HG03439 (cell line): ENCODE data around the gene TMEFF2.

Source experiments
- ATAC-seq: cut with Tn5 transposase; IDR thresholded peaks from one replicate; pipeline ENCODE4 v1.9.1; 2021; ENCODE audit warnings: mild to moderate bottlenecking, moderate library complexity; ENCODE audit not compliant: unreplicated experiment

The TMEFF2 gene

DNA sequence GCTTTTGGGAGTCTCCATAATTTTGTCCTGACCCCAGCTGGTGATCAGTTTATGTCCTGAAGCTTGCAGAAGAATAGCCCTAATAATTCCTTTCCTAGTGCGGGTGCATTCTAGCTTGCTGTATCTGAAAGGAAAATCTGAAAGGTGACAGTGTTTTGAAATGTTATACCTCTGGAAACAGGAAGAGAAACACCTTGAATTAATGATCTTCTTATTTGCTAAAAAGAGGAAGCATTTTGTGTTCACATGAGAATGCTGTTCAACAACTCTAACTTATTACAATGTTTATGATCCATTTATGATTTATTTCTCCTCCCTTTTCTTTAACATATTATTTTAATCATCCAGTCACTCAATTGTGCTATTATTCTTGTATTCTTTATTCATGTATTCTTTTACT lies 280.9 kb downstream of the TMEFF2 start:
- ATAC-seq: no peak

DNA sequence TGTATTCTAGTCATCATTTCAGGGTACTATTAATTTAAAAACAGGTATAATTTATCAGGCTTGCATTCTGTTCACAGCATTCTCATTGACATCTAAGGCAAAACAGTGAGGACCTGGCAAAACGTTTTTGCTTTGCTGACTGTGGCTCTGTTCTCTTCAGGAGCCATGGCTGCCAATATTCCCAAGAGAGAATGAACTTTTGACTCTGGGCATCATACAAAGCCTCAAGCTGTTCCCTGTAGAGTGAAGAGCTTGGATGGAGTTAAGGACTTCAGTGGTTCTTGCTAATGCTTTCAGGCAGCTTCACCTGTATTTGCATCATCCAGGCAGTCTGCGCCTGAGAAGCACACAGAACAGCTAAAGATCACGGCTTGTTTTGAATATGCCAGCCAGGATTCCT lies 282.0 kb downstream of the TMEFF2 start:
- ATAC-seq: no peak

DNA sequence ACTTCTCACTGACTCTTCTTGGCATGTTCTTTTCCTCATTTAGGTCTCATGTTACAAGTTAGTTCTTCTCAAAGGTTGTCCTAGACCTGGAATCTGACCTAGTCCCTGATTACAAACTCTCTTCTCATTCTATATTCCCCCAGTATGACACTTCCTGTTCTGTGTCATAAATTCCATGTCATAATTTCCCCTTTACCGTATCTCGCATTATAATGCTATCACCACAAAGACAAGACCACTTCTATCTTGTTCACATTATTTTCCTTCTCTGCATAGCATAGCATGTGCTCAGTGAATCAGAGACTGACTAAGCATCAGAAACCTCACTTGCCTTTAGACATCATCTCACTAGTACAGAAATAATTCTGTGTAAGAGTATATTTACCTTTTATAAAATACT lies 284.2 kb downstream of the TMEFF2 start:
- ATAC-seq: no peak

DNA sequence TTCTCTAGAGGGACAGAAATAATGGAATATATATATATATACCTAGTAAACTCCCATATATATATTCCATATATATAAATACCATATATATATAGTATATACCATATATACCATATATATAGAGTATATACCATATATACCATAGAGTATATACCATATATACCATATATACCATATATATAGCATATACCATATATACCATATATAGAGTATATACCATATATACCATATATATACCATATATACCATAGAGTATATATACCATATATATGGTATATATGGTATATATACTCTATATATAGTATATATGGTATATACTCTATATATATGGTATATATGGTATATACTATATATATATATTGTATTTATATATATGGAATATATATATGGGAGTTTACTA lies 285.9 kb downstream of the TMEFF2 start:
- ATAC-seq: no peak

DNA sequence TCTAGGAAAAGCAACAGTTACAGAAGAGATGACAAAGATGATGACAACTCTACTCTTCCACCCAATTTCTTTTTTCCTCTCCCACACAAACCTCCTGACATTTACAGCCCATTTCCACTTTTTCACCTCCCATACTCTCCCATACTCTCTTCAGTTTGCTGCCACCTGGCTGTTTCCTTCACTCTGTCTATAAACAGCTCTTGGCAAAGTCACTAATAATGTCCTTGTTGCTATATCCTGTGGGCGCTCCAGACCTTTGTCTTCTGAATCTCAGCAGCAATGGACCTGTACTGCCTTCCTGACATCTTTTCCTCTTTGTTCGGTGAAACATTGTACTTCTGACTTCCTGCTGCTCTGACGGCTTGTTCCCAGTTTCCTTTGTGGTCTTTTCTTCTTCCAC lies 287.2 kb downstream of the TMEFF2 start:
- ATAC-seq: no peak

DNA sequence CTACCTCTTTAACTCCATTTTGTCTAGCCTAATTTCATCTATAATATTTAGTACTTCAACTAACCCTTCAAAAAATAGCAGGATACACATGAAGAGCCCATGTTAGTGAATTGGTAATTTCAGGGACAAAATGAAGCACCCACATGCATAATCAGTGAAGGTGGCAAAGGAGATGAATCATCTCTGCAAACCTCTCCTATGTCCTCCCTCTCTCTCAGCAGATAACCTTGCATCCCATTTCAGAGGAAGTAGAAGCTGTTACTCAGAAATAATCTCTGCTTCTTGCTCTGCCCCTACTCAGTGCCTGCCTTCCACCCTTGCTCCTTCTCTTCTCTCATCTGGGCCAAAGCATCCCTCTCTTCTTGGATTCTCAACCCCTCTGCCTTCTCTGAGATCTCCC lies 287.6 kb downstream of the TMEFF2 start:
- no peak for ATAC-seq

DNA sequence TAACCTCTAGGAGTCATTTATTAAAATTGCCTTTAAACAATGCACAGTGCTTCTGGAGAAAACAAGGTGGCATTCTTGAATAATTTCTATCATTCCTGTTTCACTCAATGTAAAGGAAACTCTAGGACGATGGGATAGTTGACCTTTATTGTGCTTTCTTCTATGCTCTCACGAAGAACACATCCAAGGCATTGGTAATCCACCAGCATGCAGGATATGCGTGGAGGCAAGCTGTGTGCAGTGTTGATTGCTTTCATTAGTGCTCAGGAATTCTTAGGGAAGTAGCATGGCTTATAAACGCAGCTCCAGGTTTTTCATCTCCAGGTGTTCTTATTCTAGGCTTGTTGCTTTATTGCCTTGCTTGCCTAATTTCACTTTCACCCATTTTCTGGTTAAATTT lies 289.4 kb downstream of the TMEFF2 start:
- ATAC-seq: no peak

DNA sequence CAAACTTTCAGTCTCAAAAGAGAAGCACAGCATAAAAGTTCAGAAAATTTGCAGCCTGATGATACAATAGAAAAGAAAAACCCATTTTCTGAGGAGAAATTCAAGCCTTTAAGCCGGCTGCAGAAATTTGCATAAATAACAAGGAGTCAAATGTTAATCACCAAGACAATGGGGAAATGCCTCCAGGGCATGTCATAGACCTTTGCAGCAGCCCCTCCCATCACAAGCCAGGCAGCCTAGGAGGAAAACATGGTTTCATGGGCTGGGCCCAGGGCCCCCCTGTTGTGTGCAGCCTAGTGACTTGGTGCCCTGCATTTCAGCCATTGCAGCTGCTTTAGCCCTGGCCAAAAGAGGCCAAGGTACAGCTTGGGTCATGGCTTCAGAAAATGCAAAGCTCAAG lies 293.7 kb downstream of the TMEFF2 start:
- no peak for ATAC-seq

DNA sequence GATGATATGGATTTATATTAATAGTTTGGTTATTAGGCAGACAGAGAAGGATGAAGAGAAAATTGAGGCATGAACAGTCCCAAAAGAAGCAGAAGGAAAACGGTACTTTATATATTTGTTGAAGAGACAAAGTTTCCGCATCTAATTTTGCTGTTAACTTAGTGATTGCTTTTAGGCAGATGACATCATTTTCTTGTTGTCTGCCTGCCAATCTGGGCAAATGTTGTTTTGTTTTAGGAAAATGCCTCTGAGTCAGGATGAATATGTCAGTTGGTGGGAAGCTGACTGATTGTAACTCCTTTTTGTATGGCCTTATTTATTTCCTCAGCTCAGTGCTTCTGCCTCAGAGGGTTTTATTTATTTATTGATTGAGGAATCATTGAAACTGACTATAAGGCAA lies 295.3 kb downstream of the TMEFF2 start:
- no peak for ATAC-seq
